ENCODE results near the gene ZFP57.

ZFP57 gene

DNA sequence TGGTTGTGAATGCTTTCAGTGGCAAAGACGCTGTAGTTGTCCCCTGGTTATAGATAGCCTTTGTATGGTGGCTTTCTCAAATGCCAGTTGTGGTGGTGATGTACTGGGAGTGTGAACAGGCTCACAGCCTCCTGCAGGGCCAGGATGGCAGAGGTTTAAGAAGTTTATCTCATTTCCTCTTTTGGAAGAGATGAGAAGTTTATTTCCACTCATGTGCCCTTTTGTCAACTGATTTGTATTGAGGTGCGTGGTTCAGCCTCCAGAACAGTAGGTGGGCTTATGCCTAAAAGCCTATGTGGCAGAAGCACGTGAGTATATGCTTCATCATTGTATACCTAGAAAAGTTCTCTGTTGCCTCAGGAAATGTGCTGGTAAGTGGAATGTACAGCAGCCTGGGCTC is 13.7 kb upstream of the ZFP57 start:
- H3K27me3 ChIP-seq (ENCODE audit: insufficient read depth, low read length, poor library complexity, severe bottlenecking), result no peaks in the 10 kb centered on the region
- TF ChIP-seq, protein P1, sequence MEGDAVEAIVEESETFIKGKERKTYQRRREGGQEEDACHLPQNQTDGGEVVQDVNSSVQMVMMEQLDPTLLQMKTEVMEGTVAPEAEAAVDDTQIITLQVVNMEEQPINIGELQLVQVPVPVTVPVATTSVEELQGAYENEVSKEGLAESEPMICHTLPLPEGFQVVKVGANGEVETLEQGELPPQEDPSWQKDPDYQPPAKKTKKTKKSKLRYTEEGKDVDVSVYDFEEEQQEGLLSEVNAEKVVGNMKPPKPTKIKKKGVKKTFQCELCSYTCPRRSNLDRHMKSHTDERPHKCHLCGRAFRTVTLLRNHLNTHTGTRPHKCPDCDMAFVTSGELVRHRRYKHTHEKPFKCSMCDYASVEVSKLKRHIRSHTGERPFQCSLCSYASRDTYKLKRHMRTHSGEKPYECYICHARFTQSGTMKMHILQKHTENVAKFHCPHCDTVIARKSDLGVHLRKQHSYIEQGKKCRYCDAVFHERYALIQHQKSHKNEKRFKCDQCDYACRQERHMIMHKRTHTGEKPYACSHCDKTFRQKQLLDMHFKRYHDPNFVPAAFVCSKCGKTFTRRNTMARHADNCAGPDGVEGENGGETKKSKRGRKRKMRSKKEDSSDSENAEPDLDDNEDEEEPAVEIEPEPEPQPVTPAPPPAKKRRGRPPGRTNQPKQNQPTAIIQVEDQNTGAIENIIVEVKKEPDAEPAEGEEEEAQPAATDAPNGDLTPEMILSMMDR (conservative IDR thresholded peaks at IDR 0.05; ENCODE audit: low read length), result no peak
- no peak for TF ChIP-seq EZH2phosphoT487 (IDR thresholded peaks at IDR 0.05; ENCODE audit: borderline replicate concordance)

DNA sequence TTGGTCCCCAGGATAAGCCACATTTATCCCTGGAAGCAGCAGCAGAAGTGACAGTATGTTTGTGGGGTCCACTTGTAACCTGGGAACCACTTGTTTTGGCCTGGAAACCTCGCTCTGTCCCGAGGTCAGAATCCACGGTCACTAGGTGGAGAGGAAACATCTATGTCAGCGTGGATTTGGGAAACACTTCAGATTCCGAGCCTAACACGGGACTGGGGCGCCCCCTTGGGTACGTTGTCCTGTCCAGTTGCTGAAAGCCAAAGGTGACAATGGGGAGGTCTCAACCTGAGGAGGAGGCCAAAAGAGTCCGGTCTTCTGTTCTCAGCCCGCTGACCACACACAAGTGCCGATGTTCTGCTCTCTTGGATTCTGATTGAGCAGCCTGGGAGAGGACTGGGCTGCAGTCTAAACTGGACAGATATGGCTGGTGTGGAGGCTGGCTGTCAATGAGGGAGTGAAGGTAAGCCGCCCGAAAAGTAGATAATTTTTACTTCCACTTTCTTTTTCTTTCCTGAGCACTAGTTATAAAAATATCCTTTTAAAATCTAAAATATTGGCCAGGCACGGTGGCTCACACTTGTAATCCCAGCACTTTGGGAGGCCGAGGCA is 4.9 kb upstream of the ZFP57 start:
- Histone ChIP-seq H4K20me1 (ENCODE audit: insufficient read depth, low read length, poor library complexity, severe bottlenecking) (no peaks in the 10 kb centered on the region), H3K79me2 (ENCODE audit: insufficient read depth, low read length) (no peaks in the 10 kb centered on the region), H3K27me3 (ENCODE audit: insufficient read depth, low read length, poor library complexity, severe bottlenecking) (no peaks in the 10 kb centered on the region), H3K4me1 (ENCODE audit: insufficient read depth, low read length, poor library complexity, severe bottlenecking) (no peaks in the 10 kb centered on the region), H3K9ac (ENCODE audit: low read depth, low read length, poor library complexity, severe bottlenecking) (no peak overlapping the region), H3K36me3 (ENCODE audit: insufficient read depth, low read length) (no peaks in the 10 kb centered on the region), H3F3A (ENCODE audit: low read depth) (no peaks in the 10 kb centered on the region), H3K4me2 (ENCODE audit: low read depth, low read length, poor library complexity, severe bottlenecking) (no peak overlapping the region), H2AFZ (ENCODE audit: low read length) (no peak overlapping the region), H3K4me3 (ENCODE audit: low read length, poor library complexity, severe bottlenecking) (no peak overlapping the region), H3K9me3 (ENCODE audit: insufficient read depth, low read depth, low read length) (no peaks in the 10 kb centered on the region), H3K9me2 (replicated peaks; ENCODE audit: low read depth, low read length) (no peaks in the 10 kb centered on the region)
- TF ChIP-seq, protein P1 (conservative IDR thresholded peaks at IDR 0.05; ENCODE audit: low read length), result no peak
- no peak for TF ChIP-seq EZH2phosphoT487 (IDR thresholded peaks at IDR 0.05; ENCODE audit: borderline replicate concordance)

More for the DNA sequence above, 13.7 kb upstream of the ZFP57 start:
- H2AFZ ChIP-seq (ENCODE audit: low read length), result no peak overlapping the region
- H4K20me1 ChIP-seq (ENCODE audit: insufficient read depth, low read length, poor library complexity, severe bottlenecking), result no peaks in the 10 kb centered on the region
- no peaks in the 10 kb centered on the region for H3K9me2 ChIP-seq (replicated peaks; ENCODE audit: low read depth, low read length)
- no peak overlapping the region for H3K4me2 ChIP-seq (ENCODE audit: low read depth, low read length, poor library complexity, severe bottlenecking)
- H3K9ac ChIP-seq (ENCODE audit: low read depth, low read length, poor library complexity, severe bottlenecking), result no peak overlapping the region
- no peaks in the 10 kb centered on the region for H3K79me2 ChIP-seq (ENCODE audit: insufficient read depth, low read length)
- no peaks in the 10 kb centered on the region for H3K4me1 ChIP-seq (ENCODE audit: insufficient read depth, low read length, poor library complexity, severe bottlenecking)
- no peak overlapping the region for H3K4me3 ChIP-seq (ENCODE audit: low read length, poor library complexity, severe bottlenecking)
- peaks cover 6% of the 10 kb centered on the region; the same call in 1 of the 2 replicates for H3K9me3 ChIP-seq (ENCODE audit: insufficient read depth, low read depth, low read length)
- H3F3A ChIP-seq (ENCODE audit: low read depth), result no peaks in the 10 kb centered on the region
- no peaks in the 10 kb centered on the region for H3K36me3 ChIP-seq (ENCODE audit: insufficient read depth, low read length)

DNA sequence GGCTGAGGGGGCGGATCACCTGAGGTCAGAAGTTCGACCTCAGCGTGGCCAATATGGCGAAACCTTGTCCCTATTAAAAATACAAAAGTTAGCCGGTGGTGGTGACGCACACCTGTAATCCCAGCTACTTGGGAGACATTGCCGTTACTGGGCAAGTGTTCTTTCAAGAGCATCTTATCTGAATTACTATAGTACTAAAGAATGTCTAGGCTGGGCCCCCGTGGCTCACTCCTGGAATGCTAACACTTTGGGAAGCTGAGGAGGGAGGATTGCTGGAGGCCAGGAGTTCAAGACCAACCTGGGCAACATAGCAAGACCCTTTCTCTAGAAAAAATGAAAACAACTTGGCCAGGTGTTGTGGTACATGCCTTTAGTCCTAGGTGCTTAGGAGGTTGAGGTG is 859 bp upstream of the ZFP57 start:
- H3F3A ChIP-seq (ENCODE audit: low read depth), result no peaks in the 10 kb centered on the region
- H3K4me3 ChIP-seq (ENCODE audit: low read length, poor library complexity, severe bottlenecking), result no peak overlapping the region
- peaks cover 8% of the 10 kb centered on the region for H3K4me1 ChIP-seq (ENCODE audit: insufficient read depth, low read length, poor library complexity, severe bottlenecking)
- no peaks in the 10 kb centered on the region for H3K9me2 ChIP-seq (replicated peaks; ENCODE audit: low read depth, low read length)
- TF ChIP-seq, protein P1 (conservative IDR thresholded peaks at IDR 0.05; ENCODE audit: low read length), result no peak
- TF ChIP-seq EZH2phosphoT487 (IDR thresholded peaks at IDR 0.05; ENCODE audit: borderline replicate concordance), result no peak
- no peak overlapping the region for H3K9ac ChIP-seq (ENCODE audit: low read depth, low read length, poor library complexity, severe bottlenecking)
- no peaks in the 10 kb centered on the region for H3K9me3 ChIP-seq (ENCODE audit: insufficient read depth, low read depth, low read length)
- no peaks in the 10 kb centered on the region for H4K20me1 ChIP-seq (ENCODE audit: insufficient read depth, low read length, poor library complexity, severe bottlenecking)
- H3K4me2 ChIP-seq (ENCODE audit: low read depth, low read length, poor library complexity, severe bottlenecking), result no peak overlapping the region
- H2AFZ ChIP-seq (ENCODE audit: low read length), result no peak overlapping the region
- no peaks in the 10 kb centered on the region for H3K36me3 ChIP-seq (ENCODE audit: insufficient read depth, low read length)
- no peaks in the 10 kb centered on the region for H3K79me2 ChIP-seq (ENCODE audit: insufficient read depth, low read length)
- no peaks in the 10 kb centered on the region for H3K27me3 ChIP-seq (ENCODE audit: insufficient read depth, low read length, poor library complexity, severe bottlenecking)
